Astrocyte (in vitro differentiated cells and primary cell): ENCODE measurements around the gene CSK.

ENCODE experiments used
- EZH2 ChIP-seq: IDR thresholded peaks from 2 replicates; pipeline ENCODE4 v1.6.1; 2012; ENCODE audit warnings: mild to moderate bottlenecking, low read length, inconsistent platforms; ENCODE audit not compliant: insufficient read depth
- TF ChIP-seq, protein P1 (sequence below): IDR thresholded peaks from 2 replicates; pipeline ENCODE4 v1.5.1; 2011; ENCODE audit warnings: low read depth, mild to moderate bottlenecking, inconsistent platforms, low read length, moderate library complexity; ENCODE audit not compliant: insufficient read depth

- TF ChIP-seq, protein P1, sequence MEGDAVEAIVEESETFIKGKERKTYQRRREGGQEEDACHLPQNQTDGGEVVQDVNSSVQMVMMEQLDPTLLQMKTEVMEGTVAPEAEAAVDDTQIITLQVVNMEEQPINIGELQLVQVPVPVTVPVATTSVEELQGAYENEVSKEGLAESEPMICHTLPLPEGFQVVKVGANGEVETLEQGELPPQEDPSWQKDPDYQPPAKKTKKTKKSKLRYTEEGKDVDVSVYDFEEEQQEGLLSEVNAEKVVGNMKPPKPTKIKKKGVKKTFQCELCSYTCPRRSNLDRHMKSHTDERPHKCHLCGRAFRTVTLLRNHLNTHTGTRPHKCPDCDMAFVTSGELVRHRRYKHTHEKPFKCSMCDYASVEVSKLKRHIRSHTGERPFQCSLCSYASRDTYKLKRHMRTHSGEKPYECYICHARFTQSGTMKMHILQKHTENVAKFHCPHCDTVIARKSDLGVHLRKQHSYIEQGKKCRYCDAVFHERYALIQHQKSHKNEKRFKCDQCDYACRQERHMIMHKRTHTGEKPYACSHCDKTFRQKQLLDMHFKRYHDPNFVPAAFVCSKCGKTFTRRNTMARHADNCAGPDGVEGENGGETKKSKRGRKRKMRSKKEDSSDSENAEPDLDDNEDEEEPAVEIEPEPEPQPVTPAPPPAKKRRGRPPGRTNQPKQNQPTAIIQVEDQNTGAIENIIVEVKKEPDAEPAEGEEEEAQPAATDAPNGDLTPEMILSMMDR, result no peak
- no peak for TF ChIP-seq EZH2
These were observed 8.6 kb upstream of the CSK start for GRCh38 chr15:74773329-74773728.
